NB4 (cell line): ENCODE measurements around the gene ZNF471.

Experiments used
- DNase-seq: peaks from one replicate; pipeline ENCODE4 v3.0.0; 2010; ENCODE audit warnings: low read depth
- H3K4me3 ChIP-seq: one replicate; pipeline ENCODE4 v1.5.1; 2011; ENCODE audit warnings: mild to moderate bottlenecking, low read depth, low read length, moderate library complexity
- MYC ChIP-seq: IDR thresholded peaks from 2 replicates; pipeline ENCODE4 v1.6.1; 2011; ENCODE audit warnings: low read depth, low read length
- POLR2A ChIP-seq: IDR thresholded peaks from 2 replicates; pipeline ENCODE4 v1.6.1; 2011; ENCODE audit warnings: mild to moderate bottlenecking; ENCODE audit not compliant: insufficient read length; ENCODE audit errors: extremely low read depth
- TF ChIP-seq, protein P1 (sequence below): IDR thresholded peaks from 2 replicates; pipeline ENCODE4 v1.6.1; 2011; ENCODE audit warnings: low read depth, low read length
- TF ChIP-seq, protein P2 (sequence below): IDR thresholded peaks from one replicate; pipeline ENCODE4 v1.5.1; 2012; ENCODE audit warnings: low read depth, low read length

The ZNF471 gene

DNA sequence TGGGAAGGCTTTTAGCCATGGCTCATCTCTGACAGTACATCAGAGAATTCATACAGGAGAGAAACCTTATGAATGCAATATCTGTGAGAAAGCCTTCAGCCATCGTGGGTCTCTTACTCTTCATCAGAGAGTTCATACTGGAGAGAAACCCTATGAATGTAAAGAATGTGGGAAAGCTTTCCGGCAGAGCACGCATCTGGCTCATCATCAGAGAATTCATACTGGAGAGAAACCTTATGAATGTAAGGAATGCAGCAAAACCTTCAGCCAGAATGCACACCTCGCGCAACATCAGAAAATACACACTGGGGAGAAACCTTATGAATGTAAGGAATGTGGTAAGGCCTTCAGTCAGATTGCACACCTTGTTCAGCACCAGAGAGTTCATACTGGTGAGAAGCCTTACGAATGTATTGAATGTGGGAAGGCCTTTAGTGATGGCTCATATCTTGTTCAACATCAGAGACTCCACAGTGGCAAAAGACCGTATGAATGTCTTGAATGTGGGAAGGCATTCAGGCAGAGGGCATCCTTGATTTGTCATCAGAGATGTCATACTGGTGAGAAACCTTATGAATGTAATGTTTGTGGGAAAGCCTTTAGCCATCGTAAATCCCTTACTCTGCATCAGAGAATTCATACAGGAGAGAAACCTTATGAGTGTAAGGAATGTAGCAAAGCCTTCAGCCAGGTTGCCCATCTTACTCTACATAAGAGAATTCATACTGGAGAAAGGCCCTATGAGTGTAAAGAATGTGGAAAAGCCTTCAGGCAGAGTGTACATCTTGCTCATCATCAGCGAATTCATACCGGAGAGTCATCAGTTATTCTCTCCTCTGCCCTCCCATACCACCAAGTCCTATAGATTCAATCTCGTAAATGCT, 70.3 kb downstream of the ZNF471 start:
- no peak overlapping the region for H3K4me3 ChIP-seq

More for the DNA sequence above, 70.3 kb downstream of the ZNF471 start:
- TF ChIP-seq, protein P1, sequence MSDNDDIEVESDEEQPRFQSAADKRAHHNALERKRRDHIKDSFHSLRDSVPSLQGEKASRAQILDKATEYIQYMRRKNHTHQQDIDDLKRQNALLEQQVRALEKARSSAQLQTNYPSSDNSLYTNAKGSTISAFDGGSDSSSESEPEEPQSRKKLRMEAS = no peak
- TF ChIP-seq POLR2A (no peak), MYC (no peak)
- TF ChIP-seq, protein P2, sequence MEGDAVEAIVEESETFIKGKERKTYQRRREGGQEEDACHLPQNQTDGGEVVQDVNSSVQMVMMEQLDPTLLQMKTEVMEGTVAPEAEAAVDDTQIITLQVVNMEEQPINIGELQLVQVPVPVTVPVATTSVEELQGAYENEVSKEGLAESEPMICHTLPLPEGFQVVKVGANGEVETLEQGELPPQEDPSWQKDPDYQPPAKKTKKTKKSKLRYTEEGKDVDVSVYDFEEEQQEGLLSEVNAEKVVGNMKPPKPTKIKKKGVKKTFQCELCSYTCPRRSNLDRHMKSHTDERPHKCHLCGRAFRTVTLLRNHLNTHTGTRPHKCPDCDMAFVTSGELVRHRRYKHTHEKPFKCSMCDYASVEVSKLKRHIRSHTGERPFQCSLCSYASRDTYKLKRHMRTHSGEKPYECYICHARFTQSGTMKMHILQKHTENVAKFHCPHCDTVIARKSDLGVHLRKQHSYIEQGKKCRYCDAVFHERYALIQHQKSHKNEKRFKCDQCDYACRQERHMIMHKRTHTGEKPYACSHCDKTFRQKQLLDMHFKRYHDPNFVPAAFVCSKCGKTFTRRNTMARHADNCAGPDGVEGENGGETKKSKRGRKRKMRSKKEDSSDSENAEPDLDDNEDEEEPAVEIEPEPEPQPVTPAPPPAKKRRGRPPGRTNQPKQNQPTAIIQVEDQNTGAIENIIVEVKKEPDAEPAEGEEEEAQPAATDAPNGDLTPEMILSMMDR = no peak
- DNase-seq = no peak
